Ecto neural progenitor cell (in vitro differentiated cells): Measurements from ENCODE around the gene DCLK2.

Source experiments
- DNase-seq: peaks from one replicate; pipeline ENCODE4 v3.0.0-alpha.2; 2018; ENCODE audit warnings: low spot score

DCLK2 gene

GRCh38 chr4:150070464-150071170, 7.6 kb upstream of the DCLK2 start:
- DNase-seq = no peak

GRCh38 chr4:150072471-150072870, 5.8 kb upstream of the DCLK2 start:
- no peak for DNase-seq

DNA sequence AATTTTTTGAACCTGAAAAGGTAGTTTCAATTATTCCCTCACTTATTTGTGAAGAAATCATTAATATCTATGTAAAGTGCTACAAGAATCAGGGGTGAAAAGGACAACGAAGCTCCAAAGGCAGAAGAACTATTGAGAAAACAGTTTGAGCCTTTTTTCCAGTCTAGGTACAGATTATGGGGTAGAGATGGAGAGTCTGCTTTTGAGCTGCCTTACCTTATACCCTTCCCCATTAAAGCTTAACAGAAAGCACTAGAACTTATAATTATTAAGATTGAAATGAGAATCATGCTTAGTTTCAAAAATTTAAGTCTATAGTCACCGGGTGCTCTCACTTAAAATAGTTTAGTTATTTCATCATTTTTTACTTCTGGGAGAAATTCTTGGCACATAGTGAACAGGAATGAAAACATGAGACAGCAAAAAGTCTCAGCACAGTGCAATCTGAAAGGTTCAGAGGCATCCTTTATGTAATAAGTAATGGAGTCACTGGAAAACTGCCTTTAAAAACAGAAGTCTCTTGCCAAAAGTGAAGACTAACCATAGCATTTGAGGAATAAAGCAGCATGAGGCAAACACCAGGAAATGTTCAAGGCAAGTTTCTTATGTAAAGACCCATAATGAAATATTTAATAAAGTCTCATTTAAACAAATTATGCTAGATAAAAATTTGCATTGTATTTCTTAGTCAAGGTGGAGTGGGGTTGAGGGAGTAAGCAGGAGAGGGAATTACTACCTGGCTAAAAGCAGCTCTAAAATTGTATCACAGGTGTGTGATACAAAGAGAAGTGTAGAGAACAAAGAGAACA, 5.1 kb upstream of the DCLK2 start:
- no peak for DNase-seq

- DNase-seq = no peak
Measured at GRCh38 chr4:150074064-150074463, 4.2 kb upstream of the DCLK2 start.

- DNase-seq = peak; percentile 71
Measured at GRCh38 chr4:150078579-150079080, 385 bp downstream of the DCLK2 start.

DNA sequence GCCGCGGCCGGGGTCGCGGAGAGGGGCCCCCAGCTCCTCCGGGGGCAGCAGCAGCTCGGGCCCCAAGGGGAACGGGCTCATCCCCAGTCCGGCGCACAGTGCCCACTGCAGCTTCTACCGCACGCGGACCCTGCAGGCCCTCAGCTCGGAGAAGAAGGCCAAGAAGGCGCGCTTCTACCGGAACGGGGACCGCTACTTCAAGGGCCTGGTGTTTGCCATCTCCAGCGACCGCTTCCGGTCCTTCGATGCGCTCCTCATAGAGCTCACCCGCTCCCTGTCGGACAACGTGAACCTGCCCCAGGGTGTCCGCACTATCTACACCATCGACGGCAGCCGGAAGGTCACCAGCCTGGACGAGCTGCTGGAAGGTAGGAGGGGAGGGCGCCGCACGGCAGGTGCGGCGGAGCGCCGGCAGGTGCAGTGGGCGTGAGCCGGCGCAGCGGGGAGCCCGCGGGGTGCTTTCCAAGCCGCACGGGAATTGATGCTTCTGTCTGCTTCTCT, 886 bp downstream of the DCLK2 start:
- peak; percentile 69 for DNase-seq

DNA sequence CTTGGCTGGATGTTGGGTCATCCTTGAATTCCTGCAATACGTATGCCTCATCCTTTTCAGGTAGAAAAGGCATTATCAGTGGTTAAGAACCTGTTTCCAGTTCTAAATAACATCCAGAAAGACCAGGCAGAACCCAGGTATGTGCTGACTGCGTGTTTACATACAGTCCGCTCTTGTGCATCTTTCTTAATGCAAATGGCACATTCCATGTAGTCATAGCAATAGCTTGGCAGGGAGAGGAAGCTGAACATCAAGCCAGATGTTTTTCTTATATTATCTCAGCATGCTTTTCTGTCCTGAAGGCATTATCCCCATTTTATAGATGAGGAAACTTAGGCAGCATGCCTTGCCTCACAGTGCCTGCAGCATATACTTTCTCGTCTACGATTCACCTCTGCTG, 2.1 kb downstream of the DCLK2 start:
- no peak for DNase-seq

DNA sequence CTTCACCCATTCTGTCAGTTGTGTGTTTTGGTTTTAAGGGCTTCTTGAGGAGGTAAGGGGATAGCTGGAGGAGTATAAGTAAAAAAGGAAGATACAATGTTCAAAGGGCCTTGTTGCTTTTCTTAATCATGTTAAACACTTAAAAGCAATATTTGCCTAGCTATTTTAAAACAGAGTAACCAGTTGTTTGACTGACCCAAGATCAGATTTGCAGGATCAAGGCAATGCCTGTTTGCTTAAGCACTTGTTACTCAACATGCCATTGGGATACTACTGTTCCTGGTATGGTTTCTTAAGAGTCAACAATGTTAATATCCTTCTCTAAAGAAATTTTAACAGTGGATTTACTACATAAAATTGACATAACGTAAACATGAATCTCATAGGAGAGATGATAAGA, 2.6 kb downstream of the DCLK2 start:
- DNase-seq = no peak

DNA sequence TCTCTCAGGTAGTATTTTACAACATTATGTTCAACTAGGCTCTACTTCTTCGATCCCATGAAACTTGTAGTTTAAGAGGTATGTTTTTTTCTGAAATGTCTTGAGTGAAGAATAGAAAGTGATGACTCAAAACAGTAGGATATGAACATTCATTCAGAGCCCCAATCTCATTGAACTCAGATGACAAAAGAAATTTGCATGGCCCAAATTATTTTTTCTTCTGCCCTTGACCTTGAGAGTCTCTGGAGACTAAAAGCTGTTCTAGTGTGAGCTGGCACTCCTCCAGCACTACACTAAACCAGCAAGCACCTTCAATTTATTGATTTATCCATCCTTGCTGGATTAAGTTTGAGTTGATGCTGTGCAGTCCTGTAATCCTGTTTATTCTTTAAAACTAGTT, 4.0 kb downstream of the DCLK2 start:
- no peak for DNase-seq

GRCh38 chr4:150087006-150087405, 8.8 kb downstream of the DCLK2 start:
- no peak for DNase-seq

DNA sequence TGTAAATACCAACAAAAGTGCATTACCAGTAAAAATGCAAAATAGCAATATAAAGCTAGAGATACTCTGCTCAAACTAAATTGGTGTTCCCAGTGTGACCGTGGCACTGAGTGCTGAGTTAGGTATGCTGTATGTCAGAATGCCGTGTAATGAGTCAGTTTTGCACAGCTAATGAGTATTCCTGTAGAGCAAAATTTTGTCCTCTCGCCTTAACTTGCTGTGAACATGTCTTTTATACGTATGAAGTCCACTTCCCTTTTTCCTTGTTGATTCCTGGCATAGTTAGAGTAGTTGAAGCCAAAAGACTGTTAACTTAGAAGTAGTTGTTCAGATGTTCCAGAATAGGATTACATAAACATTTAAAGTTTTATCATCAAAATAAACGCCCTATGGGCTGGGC, 11.5 kb downstream of the DCLK2 start:
- no peak for DNase-seq

DNA sequence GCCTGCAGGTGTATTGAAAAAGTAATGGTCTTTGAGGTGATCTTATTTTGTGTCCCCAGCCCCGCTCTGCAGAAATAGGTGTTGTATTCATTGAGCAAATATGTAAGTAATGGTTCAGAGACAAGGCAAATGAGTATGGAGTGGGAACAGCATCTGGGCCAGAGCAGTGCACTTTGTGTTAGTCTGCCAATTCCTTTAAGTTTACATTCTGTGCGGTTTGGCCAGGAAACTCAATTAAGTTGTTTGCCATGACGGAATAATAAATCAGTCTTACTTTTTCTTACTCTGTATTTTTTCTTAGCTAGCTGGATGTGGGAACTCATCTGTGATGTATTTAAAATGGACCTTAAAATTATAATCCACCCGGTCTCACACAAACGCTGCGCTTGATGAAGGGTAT, 12.6 kb downstream of the DCLK2 start:
- no peak for DNase-seq

DNA sequence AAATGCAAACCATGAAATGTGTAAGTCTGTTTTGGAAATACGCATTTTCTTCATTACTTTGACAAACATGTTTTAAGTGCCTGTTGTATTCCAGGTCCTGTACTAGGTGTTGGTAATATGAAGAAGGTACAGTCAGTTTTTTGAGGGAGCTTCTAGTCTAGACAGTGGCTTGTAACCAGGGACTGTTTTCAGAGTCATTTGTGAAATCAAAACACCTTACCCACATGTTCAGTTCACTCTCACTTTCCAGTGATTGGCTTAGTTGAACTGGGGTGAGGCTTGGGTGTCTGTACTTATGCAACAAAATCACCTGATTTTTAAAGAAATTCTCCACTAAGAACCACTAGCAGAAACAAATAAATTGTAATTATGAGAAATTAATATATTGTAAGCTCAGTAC, 16.4 kb downstream of the DCLK2 start:
- no peak for DNase-seq

DNA sequence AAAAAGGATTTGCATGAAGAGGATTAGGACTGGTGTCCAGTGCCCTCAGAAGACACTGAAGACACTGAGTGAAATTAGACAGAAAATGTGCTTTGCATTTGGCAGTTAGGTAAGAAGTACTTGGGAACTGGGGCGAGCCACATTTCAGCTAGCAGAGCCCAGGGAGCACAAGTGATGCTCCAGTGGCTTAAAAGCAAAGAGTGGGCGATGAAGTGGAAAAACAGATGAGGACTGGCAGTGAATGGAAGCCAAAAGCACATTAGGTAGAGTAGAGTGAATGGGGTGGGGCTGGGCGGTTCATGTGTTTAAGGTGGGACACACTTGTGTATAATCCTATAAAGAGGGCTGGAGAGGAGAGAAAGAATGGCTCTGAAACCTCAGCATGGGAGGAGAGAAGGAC, 18.4 kb downstream of the DCLK2 start:
- DNase-seq = peak; percentile 51

DNA sequence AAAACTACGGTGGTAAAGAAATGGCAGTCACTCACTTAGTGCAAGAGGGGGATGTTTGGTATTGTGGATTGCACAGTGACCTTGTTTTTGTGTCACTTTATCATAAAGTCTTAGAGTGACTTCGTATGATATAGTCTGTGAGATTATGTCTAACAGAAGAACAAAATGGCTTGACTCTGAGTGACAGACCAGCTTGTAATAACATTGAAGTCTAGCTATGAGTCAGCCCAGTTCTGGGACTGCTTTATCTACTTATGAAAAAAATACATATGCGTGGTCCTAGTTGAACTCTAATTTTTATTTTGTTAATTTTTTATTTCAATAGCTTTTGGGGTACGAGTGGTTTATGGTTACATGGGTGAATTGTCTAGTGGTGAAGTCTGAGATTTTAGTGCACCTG, 20.0 kb downstream of the DCLK2 start:
- DNase-seq = no peak

GRCh38 chr4:150104404-150105027, 26.3 kb downstream of the DCLK2 start:
- DNase-seq = no peak

DNA sequence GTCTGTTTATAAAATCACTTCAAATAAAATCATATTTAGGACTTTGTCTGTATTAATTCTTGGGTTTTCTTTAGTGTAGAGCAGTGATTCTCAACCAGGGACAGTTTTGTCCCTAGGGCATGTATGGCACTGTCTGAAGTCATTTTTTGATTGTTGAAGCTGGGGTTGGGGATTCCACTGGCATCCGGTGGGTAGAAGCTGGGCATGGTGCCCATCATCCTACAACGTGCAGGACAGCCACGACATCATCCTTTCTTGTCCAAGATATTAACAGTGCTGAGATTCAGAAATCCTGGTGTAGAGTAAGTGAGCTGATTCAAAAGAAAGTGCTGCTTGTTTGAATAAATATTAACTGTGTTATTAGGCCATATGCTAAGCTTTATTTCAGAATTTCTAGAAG, 28.6 kb downstream of the DCLK2 start:
- no peak for DNase-seq

DNA sequence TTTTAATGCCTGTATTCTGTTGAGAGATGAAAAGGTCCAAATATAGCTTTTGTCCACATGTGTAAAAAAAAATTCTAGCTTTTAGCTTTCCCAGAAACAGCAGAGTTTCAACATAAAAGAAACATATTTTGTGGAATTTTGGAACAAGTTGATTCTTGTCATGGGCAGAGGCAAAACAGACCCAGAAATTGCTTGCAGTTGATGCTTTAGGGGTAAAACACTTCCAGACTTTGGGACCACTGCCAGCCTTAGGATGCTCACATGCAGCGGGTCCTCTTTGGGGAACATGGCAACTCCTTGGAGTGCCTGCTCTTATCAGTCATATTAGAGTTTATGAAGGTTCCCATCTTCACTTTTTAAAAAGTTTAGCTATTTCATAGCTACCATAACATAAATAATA, 30.4 kb downstream of the DCLK2 start:
- DNase-seq = no peak

- no peak for DNase-seq
Measured at GRCh38 chr4:150114641-150115040, 36.4 kb downstream of the DCLK2 start.

DNA sequence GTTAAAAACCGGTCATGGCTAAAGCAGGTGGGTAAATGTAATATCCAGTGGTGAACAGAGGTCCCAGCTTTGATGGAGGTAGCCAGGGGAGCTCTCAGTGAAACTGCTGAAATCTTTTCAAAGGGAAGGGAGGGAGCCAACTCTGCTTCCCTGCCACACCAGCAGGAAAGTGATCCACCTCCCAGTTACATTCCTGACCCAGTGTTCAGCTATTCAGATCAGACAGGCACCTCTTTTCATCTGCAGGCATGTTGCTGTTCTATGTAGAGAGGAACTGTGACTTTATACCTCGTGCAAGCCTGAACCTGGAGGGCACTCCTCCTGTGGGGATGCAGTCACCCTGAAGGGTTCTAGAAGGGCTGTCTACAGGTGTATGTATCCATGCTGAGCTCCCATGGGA, 37.6 kb downstream of the DCLK2 start:
- DNase-seq = no peak

DNA sequence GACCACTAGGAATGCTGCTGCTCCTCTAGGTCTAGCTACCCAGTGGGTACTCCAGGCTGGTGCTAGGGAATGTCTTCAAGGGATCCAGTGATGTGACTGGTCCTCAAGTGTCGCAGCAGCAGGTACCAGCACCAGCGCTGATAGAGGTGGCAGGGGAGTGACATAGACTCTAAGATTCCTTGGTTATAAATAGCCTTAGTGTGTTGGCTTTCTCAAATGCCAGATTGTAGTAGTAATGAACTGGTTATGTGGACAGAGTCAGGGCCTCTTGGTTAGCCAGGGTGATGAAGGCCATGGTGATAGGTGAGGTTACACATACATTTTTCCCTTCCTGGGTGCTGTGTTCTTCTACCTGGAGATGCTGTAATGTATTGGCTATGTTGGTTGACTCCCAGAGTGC, 38.3 kb downstream of the DCLK2 start:
- no peak for DNase-seq

GRCh38 chr4:150117094-150117493, 38.8 kb downstream of the DCLK2 start:
- no peak for DNase-seq

GRCh38 chr4:150117629-150118028, 39.4 kb downstream of the DCLK2 start:
- no peak for DNase-seq
